Tibial nerve (tissue), 4 donors: Measurements from ENCODE around the gene ARID1B. TPM values are rescaled to one million over a fixed set of nuclear protein-coding genes. Genes with fewer than 3 reads are reported as not detected.

Experiments
- DNase-seq, 2 donors: peaks; one replicate each; pipeline ENCODE4 v3.0.0-alpha.2; 2019; ENCODE audit warnings: low spot score in 2 of 2
- H3K27ac ChIP-seq, 4 donors: fragments of 200-600 bp; sonication (generic) in 3 of 4; one replicate each; pipeline ENCODE4 v1.5.1; 2017 to 2019; ENCODE audit warnings: mild to moderate bottlenecking in 1 of 4
- H3K27me3 ChIP-seq, 2 donors: fragments of 200-600 bp; sonication (generic) in 1 of 2; one replicate each; pipeline versions ENCODE4 v1.5.1 to v1.6.0; 2017 to 2019
- H3K36me3 ChIP-seq, 3 donors: fragments of 200-600 bp; sonication (generic); one replicate each; pipeline ENCODE4 v1.5.1; 2018 to 2019
- H3K4me1 ChIP-seq, 4 donors: fragments of 200-600 bp; sonication (generic) in 3 of 4; one replicate each; pipeline ENCODE4 v1.5.1; 2017 to 2019
- H3K4me3 ChIP-seq, 4 donors: fragments of 200-600 bp; sonication (generic) in 3 of 4; one replicate each; pipeline ENCODE4 v1.5.1; 2017 to 2019; ENCODE audit warnings: mild to moderate bottlenecking in 1 of 4, moderate library complexity in 1 of 4
- H3K9me3 ChIP-seq, 4 donors: fragments of 200-600 bp; sonication (generic) in 3 of 4; one replicate each; pipeline ENCODE4 v1.5.1; 2017 to 2019
- CTCF ChIP-seq, 5 experiments: fragments of 200-600 bp in 3 of 5; fragments of 450-650 bp in 2 of 5; sonication (generic) in 3 of 5; IDR thresholded peaks; one replicate each; pipeline ENCODE4 v1.5.1; 2016 to 2019; ENCODE audit warnings: antibody characterized with exemption in 5 of 5, mild to moderate bottlenecking in 3 of 5, moderate library complexity in 2 of 5
- EP300 ChIP-seq, 2 donors: sonication (generic); formaldehyde crosslinking; IDR thresholded peaks; one replicate each; pipeline ENCODE4 v1.6.1; 2017; ENCODE audit warnings: antibody characterized with exemption in 2 of 2, mild to moderate bottlenecking in 1 of 2
- POLR2A ChIP-seq, 2 donors: fragments of 450-650 bp; IDR thresholded peaks; one replicate each; pipeline ENCODE4 v1.6.1; 2017; ENCODE audit warnings: antibody characterized with exemption in 2 of 2, mild to moderate bottlenecking in 2 of 2, moderate library complexity in 2 of 2
- WGBS, 2 donors: methylation state at CpG; one replicate each; pipeline ENCODE4 v1.1.5; 2018; 5-methylcytosine and 5-hydroxymethylcytosine counted together
- total RNA-seq, 4 donors: library from RNA; depleted of rRNA; stranded (reverse); fragments of >200 nt; gene quantifications; one replicate each; pipeline ENCODE4 v1.1.0, GENCODE V29; 2016

Gene ARID1B
- total RNA-seq, 4 donors from 2014 or later = 91.5 to 123 (median 110) TPM

- no peak for DNase-seq
- Histone ChIP-seq H3K4me3 (no peak overlapping the region), H3K27me3 (no peaks in the 10 kb centered on the region), H3K9me3 (no peaks in the 10 kb centered on the region), H3K4me1 (peaks cover 0 to 64% (median under 1%) of the 10 kb centered on the region in 4 donors), H3K36me3 (peaks cover 0 to 7% (median 0%) of the 10 kb centered on the region in 3 donors), H3K27ac (no peak overlapping the region)
- WGBS, 2 donors = 92 to 97% methylated on average over 10 of the region's 10 CpGs
- TF ChIP-seq POLR2A (IDR thresholded peaks at IDR 0.05) = no peak
- TF ChIP-seq CTCF (IDR thresholded peaks at IDR 0.05) = no peak
- no peak for TF ChIP-seq EP300 (IDR thresholded peaks at IDR 0.05)
Measured at GRCh38 chr6:156873654-156874380, 96.6 kb downstream of the ARID1B start.

- Histone ChIP-seq H3K4me3 (no peak overlapping the region), H3K27me3 (no peaks in the 10 kb centered on the region), H3K27ac (no peak overlapping the region), H3K4me1 (peaks cover 0 to 68% (median 8%) of the 10 kb centered on the region in 4 donors), H3K9me3 (no peaks in the 10 kb centered on the region), H3K36me3 (peaks cover 0 to 7% (median 0%) of the 10 kb centered on the region in 3 donors)
- TF ChIP-seq CTCF (IDR thresholded peaks at IDR 0.05) = no peak
- no peak for TF ChIP-seq POLR2A (IDR thresholded peaks at IDR 0.05)
- TF ChIP-seq EP300 (IDR thresholded peaks at IDR 0.05) = no peak
- 81 to 89% methylated on average over 2 of the region's 2 CpGs for WGBS, 2 donors
- no peak for DNase-seq
Measured at GRCh38 chr6:156875062-156875461, 97.9 kb downstream of the ARID1B start.

- Histone ChIP-seq H3K4me3 (no peak overlapping the region), H3K36me3 (peaks cover 0 to 7% (median 0%) of the 10 kb centered on the region in 3 donors), H3K27ac (no peak overlapping the region), H3K27me3 (no peaks in the 10 kb centered on the region), H3K9me3 (no peaks in the 10 kb centered on the region), H3K4me1 (peaks cover 0 to 61% (median 8%) of the 10 kb centered on the region in 4 donors)
- DNase-seq = no peak
- TF ChIP-seq POLR2A (IDR thresholded peaks at IDR 0.05) = no peak
- no peak for TF ChIP-seq CTCF (IDR thresholded peaks at IDR 0.05)
- no peak for TF ChIP-seq EP300 (IDR thresholded peaks at IDR 0.05)
- WGBS, 2 donors = 87 to 92% methylated on average over 11 of the region's 11 CpGs
Measured at GRCh38 chr6:156876302-156876701, 99.1 kb downstream of the ARID1B start.

GRCh38 chr6:156877126-156877863 is 100.1 kb downstream of the ARID1B start:
- Histone ChIP-seq H3K27ac (no peak overlapping the region), H3K4me1 (peaks cover 0 to 62% (median 12%) of the 10 kb centered on the region in 4 donors), H3K4me3 (no peak overlapping the region), H3K36me3 (peaks cover 0 to 7% (median 0%) of the 10 kb centered on the region in 3 donors), H3K9me3 (no peaks in the 10 kb centered on the region), H3K27me3 (no peaks in the 10 kb centered on the region)
- peak in 1 of 2 donors; percentile 44 for DNase-seq
- TF ChIP-seq POLR2A (IDR thresholded peaks at IDR 0.05) = no peak
- TF ChIP-seq EP300 (IDR thresholded peaks at IDR 0.05) = no peak
- no peak for TF ChIP-seq CTCF (IDR thresholded peaks at IDR 0.05)
- 78 to 88% methylated on average over 10 of the region's 10 CpGs for WGBS, 2 donors

- DNase-seq = no peak
- Histone ChIP-seq H3K27ac (no peak overlapping the region), H3K27me3 (no peaks in the 10 kb centered on the region), H3K4me3 (no peak overlapping the region), H3K9me3 (no peaks in the 10 kb centered on the region), H3K4me1 (peaks cover 0 to 72% (median 16%) of the 10 kb centered on the region in 4 donors), H3K36me3 (peaks cover 0 to 4% (median 0%) of the 10 kb centered on the region in 3 donors)
- no peak for TF ChIP-seq CTCF (IDR thresholded peaks at IDR 0.05)
- TF ChIP-seq POLR2A (IDR thresholded peaks at IDR 0.05) = no peak
- TF ChIP-seq EP300 (IDR thresholded peaks at IDR 0.05) = no peak
- WGBS, 2 donors = 93 to 95% methylated on average over 4 of the region's 4 CpGs
Measured at GRCh38 chr6:156878681-156879080, 101.5 kb downstream of the ARID1B start.
